ENCODE results near the gene SLAMF9. TPM values are rescaled to one million over a fixed set of nuclear protein-coding genes. Genes with fewer than 3 reads are reported as not detected.

Gene SLAMF9
- total and polyA plus RNA-seq, 2 experiments from 2014 or later = not detected

- H3K9me3 ChIP-seq (ENCODE audit: low read depth) = no peaks in the 10 kb centered on the region
- peaks cover 6% of the 10 kb centered on the region for H3K27me3 ChIP-seq
- H3K27ac ChIP-seq = no peak overlapping the region
- DNase-seq (ENCODE audit: low read depth in 1 of 2, low spot score in 1 of 2) = no peak
- H3K4me1 ChIP-seq (ENCODE audit: low read depth) = peaks cover 16% of the 10 kb centered on the region
- no peak overlapping the region for H3K4me3 ChIP-seq
- TF ChIP-seq CTCF (IDR thresholded peaks at IDR 0.05; ENCODE audit: low read depth, low read length) = no peak
- H3K36me3 ChIP-seq = no peaks in the 10 kb centered on the region
Observed at GRCh38 chr1:159968901-159969300, 14.9 kb upstream of the SLAMF9 start.

DNA sequence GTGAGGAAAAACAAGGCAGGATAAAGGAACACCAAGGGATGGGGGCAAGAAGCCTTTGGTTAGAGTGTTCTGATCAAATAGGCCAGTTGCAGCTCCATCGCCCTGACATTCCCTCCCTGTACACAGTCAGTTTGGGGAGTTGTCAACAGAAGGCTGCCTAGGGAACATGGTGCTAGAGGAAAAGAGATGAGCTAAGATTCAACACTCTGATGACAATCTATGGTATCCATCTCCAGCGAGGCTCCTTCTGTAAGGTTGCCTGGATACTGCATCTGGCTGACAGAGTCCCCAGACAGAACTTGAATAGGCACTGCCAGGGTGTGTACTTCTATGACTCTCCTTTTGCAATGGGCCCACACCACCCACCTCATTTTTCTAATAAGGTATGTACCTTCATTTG lies 11.2 kb upstream of the SLAMF9 start:
- no peak overlapping the region for H3K4me3 ChIP-seq
- DNase-seq (ENCODE audit: low read depth in 1 of 2, low spot score in 1 of 2) = no peak
- H3K36me3 ChIP-seq = no peaks in the 10 kb centered on the region
- no peaks in the 10 kb centered on the region for H3K9me3 ChIP-seq (ENCODE audit: low read depth)
- no peak for TF ChIP-seq CTCF (IDR thresholded peaks at IDR 0.05; ENCODE audit: low read depth, low read length)
- H3K27me3 ChIP-seq = peaks cover 2% of the 10 kb centered on the region
- no peak overlapping the region for H3K27ac ChIP-seq
- peaks cover 3% of the 10 kb centered on the region for H3K4me1 ChIP-seq (ENCODE audit: low read depth)

- TF ChIP-seq CTCF (IDR thresholded peaks at IDR 0.05; ENCODE audit: low read depth, low read length) = no peak
- H3K9me3 ChIP-seq (ENCODE audit: low read depth) = no peaks in the 10 kb centered on the region
- no peak overlapping the region for H3K4me3 ChIP-seq
- no peaks in the 10 kb centered on the region for H3K36me3 ChIP-seq
- H3K27ac ChIP-seq = no peak overlapping the region
- peaks cover 2% of the 10 kb centered on the region for H3K27me3 ChIP-seq
- DNase-seq (ENCODE audit: low read depth in 1 of 2, low spot score in 1 of 2) = no peak
- no peaks in the 10 kb centered on the region for H3K4me1 ChIP-seq (ENCODE audit: low read depth)
Observed at GRCh38 chr1:159964144-159964543, 10.1 kb upstream of the SLAMF9 start.

DNA sequence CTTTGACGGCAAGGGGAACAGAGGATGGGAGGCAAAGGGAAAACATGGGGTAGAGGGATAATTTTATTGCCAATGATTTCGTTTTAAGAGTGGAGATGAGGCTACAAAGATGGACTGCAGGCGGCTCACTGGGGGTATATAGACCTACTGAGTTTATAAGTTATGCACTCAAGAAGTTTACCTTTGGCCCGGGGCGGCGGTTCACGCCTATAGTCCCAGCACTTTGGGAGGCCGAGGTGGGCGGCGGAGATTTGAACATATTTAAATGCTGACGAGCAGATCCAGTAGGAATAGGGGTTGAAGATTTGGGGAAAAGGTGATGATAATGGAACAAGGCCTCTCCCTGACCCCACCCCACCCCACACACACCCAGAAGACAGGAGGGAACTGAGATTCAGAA lies 8.1 kb upstream of the SLAMF9 start:
- Histone ChIP-seq H3K4me1 (ENCODE audit: low read depth) (no peaks in the 10 kb centered on the region), H3K4me3 (no peak overlapping the region), H3K36me3 (no peaks in the 10 kb centered on the region), H3K9me3 (ENCODE audit: low read depth) (no peaks in the 10 kb centered on the region), H3K27ac (no peak overlapping the region), H3K27me3 (peaks cover 2% of the 10 kb centered on the region)
- DNase-seq (ENCODE audit: low read depth in 1 of 2, low spot score in 1 of 2) = no peak
- no peak for TF ChIP-seq CTCF (IDR thresholded peaks at IDR 0.05; ENCODE audit: low read depth, low read length)

DNA sequence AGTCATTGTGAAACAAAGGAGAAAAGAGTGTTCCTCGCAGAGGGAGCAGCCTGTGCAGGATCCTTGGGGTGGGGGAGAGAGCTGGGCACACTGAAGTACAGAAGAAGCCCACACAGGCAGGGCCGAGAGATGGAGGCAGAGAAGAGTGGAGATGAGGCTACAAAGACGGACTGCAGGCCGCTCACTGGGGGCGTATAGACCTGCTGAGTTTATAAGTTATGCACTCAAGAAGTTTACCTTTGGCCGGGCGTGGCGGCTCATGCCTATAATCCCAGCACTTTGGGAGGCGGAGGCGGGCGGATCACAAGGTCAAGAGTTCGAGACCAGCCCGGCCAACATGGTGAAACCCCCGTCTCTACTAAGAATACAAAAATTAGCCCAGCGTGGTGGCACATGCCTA lies 7.6 kb upstream of the SLAMF9 start:
- Histone ChIP-seq H3K27me3 (peaks cover 2% of the 10 kb centered on the region), H3K9me3 (ENCODE audit: low read depth) (no peaks in the 10 kb centered on the region), H3K4me3 (no peak overlapping the region), H3K27ac (no peak overlapping the region), H3K4me1 (ENCODE audit: low read depth) (no peaks in the 10 kb centered on the region), H3K36me3 (no peaks in the 10 kb centered on the region)
- no peak for DNase-seq (ENCODE audit: low read depth in 1 of 2, low spot score in 1 of 2)
- TF ChIP-seq CTCF (IDR thresholded peaks at IDR 0.05; ENCODE audit: low read depth, low read length) = no peak

Data from cardiac muscle cell (in vitro differentiated cells and primary cell).